Fibroblast of villous mesenchyme (primary cell): ENCODE data around the gene KLK6. TPM values are rescaled to one million over a fixed set of nuclear protein-coding genes. Genes with fewer than 3 reads are reported as not detected.

Experiments used
- DNase-seq: peaks from one replicate; pipeline ENCODE4 v3.0.0-alpha.2; 2010; ENCODE audit warnings: low read depth
- H3K4me3 ChIP-seq: 2 replicates; pipeline ENCODE4 v1.5.1; 2011; ENCODE audit warnings: low read depth, mild to moderate bottlenecking, low read length
- total RNA-seq: library from RNA; depleted of rRNA; stranded (reverse); fragments of >200 nt; gene quantifications from 2 replicates; pipeline ENCODE4 v1.2.3, GENCODE V29; 2012
- TF ChIP-seq, protein P1 (sequence below): IDR thresholded peaks from 2 replicates; pipeline ENCODE4 v1.5.1; 2012; ENCODE audit warnings: low read depth, mild to moderate bottlenecking, low read length; ENCODE audit not compliant: insufficient read depth

The KLK6 gene
- total RNA-seq, 1 donor: not detected

DNA sequence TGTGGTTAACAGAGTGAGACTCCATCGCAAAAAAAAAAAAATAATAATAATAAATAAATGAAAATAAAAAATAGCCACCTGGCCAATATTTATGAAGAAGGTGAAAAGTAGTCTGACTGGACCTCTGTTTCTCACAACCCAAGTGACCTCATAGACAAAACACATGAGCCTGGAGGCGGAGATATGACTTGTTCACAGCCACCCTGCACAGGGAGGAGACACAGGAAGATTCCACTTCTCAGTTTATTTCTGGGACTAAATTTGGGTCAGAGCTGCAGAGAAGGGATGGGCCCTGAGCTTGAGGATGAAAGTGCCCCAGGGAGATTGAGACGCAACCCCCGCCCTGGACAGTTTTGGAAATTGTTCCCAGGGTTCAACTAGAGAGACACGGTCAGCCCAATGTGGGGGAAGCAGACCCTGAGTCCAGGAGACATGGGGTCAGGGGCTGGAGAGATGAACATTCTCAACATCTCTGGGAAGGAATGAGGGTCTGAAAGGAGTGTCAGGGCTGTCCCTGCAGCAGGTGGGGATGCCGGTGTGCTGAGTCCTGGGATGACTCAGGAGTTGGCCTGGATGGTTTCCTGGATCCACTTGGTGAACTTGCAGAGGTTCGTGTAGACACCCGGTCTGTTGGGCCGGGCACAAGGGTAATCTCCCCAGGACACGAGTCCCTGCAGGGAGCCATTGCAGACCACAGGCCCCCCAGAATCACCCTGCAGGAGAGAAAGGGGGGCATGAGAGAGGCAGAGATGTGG, 26.1 kb downstream of the KLK6 start:
- no peak for DNase-seq
- TF ChIP-seq, protein P1, sequence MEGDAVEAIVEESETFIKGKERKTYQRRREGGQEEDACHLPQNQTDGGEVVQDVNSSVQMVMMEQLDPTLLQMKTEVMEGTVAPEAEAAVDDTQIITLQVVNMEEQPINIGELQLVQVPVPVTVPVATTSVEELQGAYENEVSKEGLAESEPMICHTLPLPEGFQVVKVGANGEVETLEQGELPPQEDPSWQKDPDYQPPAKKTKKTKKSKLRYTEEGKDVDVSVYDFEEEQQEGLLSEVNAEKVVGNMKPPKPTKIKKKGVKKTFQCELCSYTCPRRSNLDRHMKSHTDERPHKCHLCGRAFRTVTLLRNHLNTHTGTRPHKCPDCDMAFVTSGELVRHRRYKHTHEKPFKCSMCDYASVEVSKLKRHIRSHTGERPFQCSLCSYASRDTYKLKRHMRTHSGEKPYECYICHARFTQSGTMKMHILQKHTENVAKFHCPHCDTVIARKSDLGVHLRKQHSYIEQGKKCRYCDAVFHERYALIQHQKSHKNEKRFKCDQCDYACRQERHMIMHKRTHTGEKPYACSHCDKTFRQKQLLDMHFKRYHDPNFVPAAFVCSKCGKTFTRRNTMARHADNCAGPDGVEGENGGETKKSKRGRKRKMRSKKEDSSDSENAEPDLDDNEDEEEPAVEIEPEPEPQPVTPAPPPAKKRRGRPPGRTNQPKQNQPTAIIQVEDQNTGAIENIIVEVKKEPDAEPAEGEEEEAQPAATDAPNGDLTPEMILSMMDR: no peak
- no peak overlapping the region for H3K4me3 ChIP-seq

DNA sequence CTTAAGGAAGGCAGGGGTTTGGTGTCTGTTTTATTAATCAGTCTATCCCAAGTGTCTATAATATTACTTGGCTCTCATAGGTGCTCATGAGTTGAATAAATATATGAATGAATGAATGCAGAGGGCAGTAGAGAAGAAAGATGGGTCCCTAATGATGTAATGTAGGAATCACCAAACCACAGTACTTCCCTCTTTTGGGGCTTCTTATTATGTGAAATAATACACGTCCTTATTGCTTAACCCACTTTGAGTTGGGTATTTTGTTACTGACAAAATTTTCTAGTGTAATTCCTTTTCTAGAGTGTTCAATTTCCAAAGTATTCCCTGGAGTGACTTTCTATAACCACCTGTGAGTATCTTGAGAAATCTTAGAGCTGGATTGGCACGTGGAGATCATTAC, 29.8 kb downstream of the KLK6 start:
- H3K4me3 ChIP-seq: no peak overlapping the region
- TF ChIP-seq, protein P1: no peak
- DNase-seq: no peak

DNA sequence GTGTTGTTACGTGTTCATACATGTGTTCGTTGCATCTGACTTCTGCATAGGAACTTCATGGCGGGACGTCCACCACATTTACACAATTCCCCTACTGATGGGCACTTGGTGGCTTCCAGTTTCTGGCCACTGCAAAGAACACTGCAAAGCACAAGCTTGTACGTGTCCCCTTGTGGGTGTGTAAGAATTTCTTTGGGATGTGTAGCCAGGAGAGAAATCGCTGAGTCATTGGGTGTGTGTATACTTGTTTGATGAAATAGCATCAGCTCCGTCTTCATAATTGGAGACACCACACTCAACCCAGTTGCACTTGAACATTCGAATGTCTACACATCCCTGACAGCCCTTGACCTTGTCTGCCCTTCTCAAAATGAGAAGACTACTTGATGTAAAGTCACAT, 35.8 kb downstream of the KLK6 start:
- H3K4me3 ChIP-seq: no peak overlapping the region
- TF ChIP-seq, protein P1: no peak
- DNase-seq: peak; percentile 17

DNA sequence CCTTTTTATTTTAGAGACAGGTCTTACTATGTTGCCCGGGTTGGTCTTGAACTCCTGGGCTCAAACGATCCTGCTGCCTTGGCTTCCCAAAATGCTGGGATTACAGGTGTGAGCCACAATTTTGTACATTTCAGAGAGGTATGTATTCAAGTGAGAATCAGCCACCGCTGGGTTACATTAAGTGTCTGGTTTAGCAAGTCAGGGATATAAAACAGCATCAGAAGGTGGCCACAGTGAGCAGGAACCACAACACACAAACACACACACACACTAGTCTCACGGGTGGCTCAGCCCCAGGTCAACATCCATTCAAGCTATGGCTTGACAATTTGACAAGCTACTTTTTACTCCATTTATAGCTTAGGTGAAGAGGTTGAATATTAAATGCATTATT, 36.7 kb downstream of the KLK6 start:
- TF ChIP-seq, protein P1: no peak
- DNase-seq: no peak
- H3K4me3 ChIP-seq: no peak overlapping the region

DNA sequence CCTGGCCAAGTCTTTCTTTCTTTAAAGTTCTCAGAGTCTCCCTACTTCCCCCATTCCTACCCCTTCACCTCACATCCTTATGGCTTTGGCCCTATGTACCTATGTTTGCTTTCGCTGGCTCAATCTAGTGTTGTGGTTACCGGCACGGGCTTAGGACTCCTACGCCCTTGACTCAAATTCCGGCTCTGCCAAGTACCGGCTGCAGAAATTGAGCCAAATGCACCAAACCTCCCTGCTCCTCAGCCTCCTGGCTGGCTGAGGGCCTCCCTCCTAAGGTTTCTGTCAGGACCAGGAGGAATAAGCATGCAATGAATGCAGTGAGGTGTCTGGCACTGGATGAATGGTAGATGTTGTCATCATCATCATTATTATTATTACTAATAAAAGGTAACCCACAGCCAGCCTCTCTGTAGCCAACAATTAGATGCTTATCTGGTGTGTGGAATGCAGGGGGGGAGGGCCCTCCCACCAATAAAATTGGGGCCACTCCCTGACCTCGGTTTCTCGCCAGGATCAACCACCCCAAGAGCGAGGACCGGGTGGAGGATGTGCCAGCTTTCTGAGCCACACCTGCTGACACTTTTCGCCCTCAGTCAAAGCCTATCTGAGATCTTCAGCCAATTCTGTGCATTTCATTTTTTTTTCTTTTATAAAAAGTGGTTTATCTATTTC, 37.2 kb downstream of the KLK6 start:
- TF ChIP-seq, protein P1: no peak
- no peak for DNase-seq
- H3K4me3 ChIP-seq: no peak overlapping the region

DNA sequence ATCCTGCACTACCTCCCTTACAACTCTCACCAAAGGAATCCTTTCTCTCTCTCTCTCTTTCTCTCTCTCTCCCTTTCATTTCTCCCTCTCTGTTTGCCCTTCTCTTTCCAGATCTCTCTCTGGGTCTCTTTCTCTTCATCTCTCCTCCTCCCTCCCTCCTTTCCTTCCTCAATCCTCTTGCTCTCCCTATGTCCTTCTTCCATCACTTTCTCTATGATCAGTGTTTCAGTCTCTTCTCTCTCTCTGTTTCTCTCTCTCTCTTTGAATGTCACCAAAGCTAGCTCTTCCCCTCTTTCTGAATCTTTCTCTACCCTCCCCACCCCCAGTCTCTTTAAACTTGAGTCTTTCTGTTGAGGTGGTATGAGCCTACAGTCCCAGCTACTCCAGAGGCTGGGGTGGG, 38.4 kb downstream of the KLK6 start:
- no peak overlapping the region for H3K4me3 ChIP-seq
- no peak for DNase-seq
- TF ChIP-seq, protein P1: no peak
